Kidney epithelial cell (primary cell): ENCODE data around the gene RNF41. TPM values are rescaled to one million over a fixed set of nuclear protein-coding genes. Genes with fewer than 3 reads are reported as not detected.

Experiments
- DNase-seq: peaks from one replicate; pipeline ENCODE4 v3.0.0-alpha.2; 2010; ENCODE audit warnings: low read depth
- H3K27me3 ChIP-seq: 2 replicates; pipeline ENCODE4 v1.6.0; 2011; ENCODE audit warnings: low read length; ENCODE audit not compliant: control insufficient read depth, insufficient read depth
- H3K36me3 ChIP-seq: 2 replicates; pipeline ENCODE4 v1.5.1; 2011; ENCODE audit warnings: low read length; ENCODE audit not compliant: control insufficient read depth, insufficient read depth
- H3K4me3 ChIP-seq: 2 replicates; pipeline ENCODE4 v1.5.1; 2011; ENCODE audit warnings: low read depth, mild to moderate bottlenecking, control low read depth, low read length
- total RNA-seq: library from RNA; depleted of rRNA; stranded (reverse); fragments of >200 nt; gene quantifications from 2 replicates; pipeline ENCODE4 v1.2.3, GENCODE V29; 2015
- TF ChIP-seq, protein P1 (sequence below): IDR thresholded peaks from 2 replicates; pipeline ENCODE4 v1.5.1; 2011; ENCODE audit warnings: mild to moderate bottlenecking, moderate library complexity, low read length, control low read depth, inconsistent platforms; ENCODE audit not compliant: insufficient read depth, poor library complexity, severe bottlenecking

RNF41 gene
- total RNA-seq, 1 donor from 2014 or later: 77.4 TPM

GRCh38 chr12:56223571-56224101 is 1.9 kb upstream of the RNF41 start:
- Histone ChIP-seq H3K36me3 (no peaks in the 10 kb centered on the region), H3K4me3 (no peak overlapping the region), H3K27me3 (no peaks in the 10 kb centered on the region)
- no peak for DNase-seq
- TF ChIP-seq, protein P1, sequence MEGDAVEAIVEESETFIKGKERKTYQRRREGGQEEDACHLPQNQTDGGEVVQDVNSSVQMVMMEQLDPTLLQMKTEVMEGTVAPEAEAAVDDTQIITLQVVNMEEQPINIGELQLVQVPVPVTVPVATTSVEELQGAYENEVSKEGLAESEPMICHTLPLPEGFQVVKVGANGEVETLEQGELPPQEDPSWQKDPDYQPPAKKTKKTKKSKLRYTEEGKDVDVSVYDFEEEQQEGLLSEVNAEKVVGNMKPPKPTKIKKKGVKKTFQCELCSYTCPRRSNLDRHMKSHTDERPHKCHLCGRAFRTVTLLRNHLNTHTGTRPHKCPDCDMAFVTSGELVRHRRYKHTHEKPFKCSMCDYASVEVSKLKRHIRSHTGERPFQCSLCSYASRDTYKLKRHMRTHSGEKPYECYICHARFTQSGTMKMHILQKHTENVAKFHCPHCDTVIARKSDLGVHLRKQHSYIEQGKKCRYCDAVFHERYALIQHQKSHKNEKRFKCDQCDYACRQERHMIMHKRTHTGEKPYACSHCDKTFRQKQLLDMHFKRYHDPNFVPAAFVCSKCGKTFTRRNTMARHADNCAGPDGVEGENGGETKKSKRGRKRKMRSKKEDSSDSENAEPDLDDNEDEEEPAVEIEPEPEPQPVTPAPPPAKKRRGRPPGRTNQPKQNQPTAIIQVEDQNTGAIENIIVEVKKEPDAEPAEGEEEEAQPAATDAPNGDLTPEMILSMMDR: no peak

GRCh38 chr12:56222531-56222895 is 791 bp upstream of the RNF41 start:
- TF ChIP-seq, protein P1: no peak
- Histone ChIP-seq H3K36me3 (peaks cover 2% of the 10 kb centered on the region), H3K4me3 (peak overlapping the region; percentile 59), H3K27me3 (no peaks in the 10 kb centered on the region)
- DNase-seq: no peak

DNA sequence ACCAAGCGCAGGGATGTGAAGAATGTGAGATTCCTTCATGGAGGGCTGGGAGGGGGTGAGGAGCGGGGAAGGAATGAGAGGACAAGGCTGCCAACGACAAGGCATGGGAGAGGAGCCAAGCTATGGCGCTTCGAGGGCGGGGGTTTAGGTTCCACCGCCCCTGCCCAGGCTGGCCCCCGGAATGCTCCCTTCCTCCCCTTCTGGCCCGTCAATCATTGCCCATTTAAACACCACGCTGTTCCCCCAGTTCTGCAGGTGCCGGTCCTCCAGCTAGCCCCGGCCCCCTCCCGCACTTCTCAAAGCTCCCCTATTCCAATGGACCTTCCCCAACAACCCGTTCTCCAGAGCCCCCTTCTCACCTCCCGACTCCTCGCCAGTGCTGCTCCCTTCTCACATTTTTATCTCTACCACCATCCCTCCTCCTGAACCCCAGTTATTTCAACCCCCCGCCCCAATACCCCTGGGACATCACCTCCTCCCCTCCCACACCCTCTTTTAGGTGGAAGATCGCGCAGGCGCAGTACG is 428 bp downstream of the RNF41 start:
- no peaks in the 10 kb centered on the region for H3K27me3 ChIP-seq
- no peak for DNase-seq
- H3K4me3 ChIP-seq: peak overlapping the region; percentile 59
- peaks cover 2% of the 10 kb centered on the region for H3K36me3 ChIP-seq
- TF ChIP-seq, protein P1: no peak

GRCh38 chr12:56220611-56221231 is 1.0 kb downstream of the RNF41 start:
- TF ChIP-seq, protein P1: no peak
- no peak for DNase-seq
- no peaks in the 10 kb centered on the region for H3K27me3 ChIP-seq
- peak overlapping the region; percentile 59 for H3K4me3 ChIP-seq
- peaks cover 2% of the 10 kb centered on the region for H3K36me3 ChIP-seq

DNA sequence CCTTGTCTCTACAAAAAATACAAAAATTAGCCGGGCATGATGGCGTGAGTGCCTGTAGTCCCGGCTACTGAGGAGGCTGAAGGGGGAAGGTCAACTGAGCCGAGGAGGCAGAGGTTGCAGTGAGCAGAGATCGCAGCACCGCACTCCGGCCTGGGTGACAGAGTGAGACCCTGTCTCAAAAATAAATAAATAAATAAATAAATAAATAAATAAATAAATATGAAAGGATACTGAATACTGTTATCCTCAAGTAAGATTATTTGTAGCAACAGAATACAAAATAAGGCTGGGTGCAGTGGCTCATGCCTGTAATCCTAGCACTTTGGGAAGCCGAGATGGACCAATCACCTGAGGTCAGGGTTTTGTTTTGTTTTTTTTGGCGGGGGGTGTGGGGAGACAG is 1.9 kb downstream of the RNF41 start:
- Histone ChIP-seq H3K36me3 (peaks cover 2% of the 10 kb centered on the region), H3K4me3 (no peak overlapping the region), H3K27me3 (no peaks in the 10 kb centered on the region)
- TF ChIP-seq, protein P1: no peak
- DNase-seq: no peak

DNA sequence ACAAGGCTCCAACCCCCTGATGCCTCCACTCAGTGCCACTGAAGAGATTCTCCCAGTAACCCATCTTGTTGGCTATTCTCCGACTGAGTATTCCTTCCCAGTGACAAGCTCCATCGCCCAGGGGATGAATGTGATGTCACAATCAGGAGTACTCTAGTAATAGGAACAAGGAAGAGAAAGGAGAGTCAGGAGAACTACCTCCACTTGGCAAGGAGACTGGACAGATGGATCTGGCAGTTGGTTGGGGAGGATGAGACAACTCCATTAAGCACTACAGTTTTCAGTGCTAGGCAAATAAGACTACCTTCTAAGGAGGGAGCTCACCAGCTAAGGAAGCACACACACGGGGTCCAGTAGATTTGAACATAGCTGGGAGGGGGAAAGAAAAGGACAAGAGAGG is 5.3 kb downstream of the RNF41 start:
- H3K36me3 ChIP-seq: peaks cover 4% of the 10 kb centered on the region
- H3K27me3 ChIP-seq: no peaks in the 10 kb centered on the region
- no peak for DNase-seq
- TF ChIP-seq, protein P1: no peak
- H3K4me3 ChIP-seq: no peak overlapping the region
